Activated CD8-positive, alpha-beta T cell treated with anti-CD3 and anti-CD28 coated beads, Interleukin-2, amount 10 ng/mL, durations not matched to agents 7 days and 5 days (primary cell): ENCODE data around the gene CITED4. TPM values are rescaled to one million over a fixed set of nuclear protein-coding genes. Genes with fewer than 3 reads are reported as not detected.
A peak's percentile ranks its signal among the peaks of the same experiment; 100 is the strongest.

Source experiments
- ATAC-seq: fragments of 150-1000 bp; cut with Tn5 transposase; one replicate; pipeline ENCODE4 v1.10.0; 2021; ENCODE audit warnings: moderate library complexity
- CTCF ChIA-PET: fragments of 350-600 bp; sonication (Branson Sonifier 250); formaldehyde crosslinking; loops from one replicate; lab custom pipeline; 2021; ENCODE audit warnings: antibody characterized with exemption; lab: Charles Lee
- POLR2A ChIA-PET: fragments of 350-600 bp; sonication (Branson Sonifier 250); formaldehyde crosslinking; loops from one replicate; lab custom pipeline; 2021; ENCODE audit warnings: antibody characterized with exemption; lab: Charles Lee
- DNase-seq: peaks from one replicate; pipeline ENCODE4 v3.0.0-alpha.2; 2020
- H3K27ac Mint-ChIP-seq: one replicate; pipeline ENCODE4 v1.8.0; 2021; ENCODE audit warnings: mild to moderate bottlenecking, mixed read lengths
- H3K27me3 Mint-ChIP-seq: one replicate; pipeline ENCODE4 v1.8.0; 2021; ENCODE audit warnings: low read depth, mixed read lengths
- H3K36me3 Mint-ChIP-seq: one replicate; pipeline ENCODE4 v1.8.0; 2021; ENCODE audit warnings: low read depth, mixed read lengths
- H3K4me1 Mint-ChIP-seq: one replicate; pipeline ENCODE4 v1.8.0; 2021; ENCODE audit warnings: low read depth, mixed read lengths
- H3K4me3 Mint-ChIP-seq: one replicate; pipeline ENCODE4 v1.8.0; 2021; ENCODE audit warnings: mild to moderate bottlenecking, mixed read lengths
- H3K9me3 Mint-ChIP-seq: one replicate; pipeline ENCODE4 v1.8.0; 2022; ENCODE audit warnings: mixed read lengths; ENCODE audit not compliant: insufficient read depth
- total RNA-seq, 2 experiments: library from RNA; stranded (reverse); gene quantifications; one replicate each; pipeline ENCODE4 v1.2.3, GENCODE V29; 2021

CITED4 gene
- total RNA-seq, 2 experiments from 2014 or later, result 9.1 to 10.0 TPM

DNA sequence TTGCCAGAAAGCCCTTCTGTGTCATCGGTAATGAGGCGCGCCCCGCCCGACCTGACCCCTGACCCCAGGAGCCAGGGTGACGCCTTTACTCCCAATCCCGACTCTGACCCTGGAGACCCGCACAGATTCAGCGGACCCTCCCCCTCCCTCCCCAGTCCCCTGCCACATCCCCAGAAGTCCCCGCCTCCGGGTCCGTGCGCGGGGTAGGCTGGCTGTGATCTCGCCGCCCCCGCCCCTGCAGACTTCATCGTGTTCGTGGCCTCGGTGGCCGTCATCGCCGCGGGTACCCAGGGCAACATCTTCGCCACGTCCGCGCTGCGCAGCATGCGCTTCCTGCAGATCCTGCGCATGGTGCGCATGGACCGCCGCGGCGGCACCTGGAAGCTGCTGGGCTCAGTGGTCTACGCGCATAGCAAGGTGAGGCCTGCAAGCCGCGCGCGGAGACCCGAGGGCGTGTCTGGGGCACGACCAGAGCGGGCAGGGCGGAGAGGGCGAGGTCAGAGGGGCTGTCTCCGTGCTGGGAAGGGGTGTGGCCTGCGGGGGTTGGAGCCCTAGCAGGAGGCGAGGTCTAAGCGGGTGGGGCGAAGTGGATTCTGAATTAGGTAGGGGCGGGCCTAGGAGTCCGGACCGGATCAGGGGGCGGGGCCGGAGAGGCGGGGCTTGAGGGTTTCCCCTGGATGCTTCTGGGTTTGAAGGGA, 43.8 kb downstream of the CITED4 start:
- ATAC-seq (peak; percentile 97), DNase-seq (peak; percentile 93)
- no peaks in the 10 kb centered on the region for H3K9me3 Mint-ChIP-seq
- peaks cover 9% of the 10 kb centered on the region for H3K27me3 Mint-ChIP-seq
- POLR2A ChIA-PET, result no interaction called here
- peak overlapping the region; percentile 69 for H3K4me3 Mint-ChIP-seq
- H3K36me3 Mint-ChIP-seq, result no peaks in the 10 kb centered on the region
- peak overlapping the region; percentile 83 for H3K27ac Mint-ChIP-seq
- CTCF ChIA-PET, result interaction anchor here (1.3 kb wide), 1 partner anchor 10 kb away, joined by 3 read pairs; no protein-coding TSS in a partner anchor
- H3K4me1 Mint-ChIP-seq, result peaks cover 20% of the 10 kb centered on the region

DNA sequence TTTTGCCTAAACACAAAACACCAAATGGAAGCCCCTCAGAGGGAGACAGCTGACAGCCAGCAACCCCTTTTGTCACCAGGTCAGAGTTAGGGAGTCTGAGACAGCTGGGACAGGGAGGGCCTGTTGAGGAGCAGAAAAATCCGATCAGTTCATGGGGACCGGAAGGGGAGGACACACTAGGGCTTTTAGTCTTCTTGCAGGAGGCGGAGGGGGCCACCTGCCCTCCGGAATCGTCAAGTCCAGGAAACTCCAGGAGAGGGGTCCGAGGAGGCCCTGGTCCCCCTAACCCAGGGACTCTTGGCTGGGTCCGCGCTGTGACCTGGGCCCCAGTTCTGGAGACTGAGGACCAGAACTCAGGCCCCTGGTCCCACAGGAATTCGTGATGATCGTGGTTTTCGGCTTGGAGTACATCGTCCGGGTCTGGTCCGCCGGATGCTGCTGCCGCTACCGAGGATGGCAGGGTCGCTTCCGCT, 44.3 kb downstream of the CITED4 start:
- CTCF ChIA-PET, result interaction anchor here (1.3 kb wide), 2 partner anchors 9 to 43 kb away, joined by 3 to 5 read pairs; no protein-coding TSS in a partner anchor
- peaks cover 11% of the 10 kb centered on the region for H3K27me3 Mint-ChIP-seq
- peak overlapping the region; percentile 83 for H3K27ac Mint-ChIP-seq
- no peaks in the 10 kb centered on the region for H3K36me3 Mint-ChIP-seq
- peak overlapping the region; percentile 69 for H3K4me3 Mint-ChIP-seq
- ATAC-seq (no peak), DNase-seq (no peak)
- POLR2A ChIA-PET, result no interaction called here
- peaks cover 20% of the 10 kb centered on the region for H3K4me1 Mint-ChIP-seq
- H3K9me3 Mint-ChIP-seq, result no peaks in the 10 kb centered on the region

DNA sequence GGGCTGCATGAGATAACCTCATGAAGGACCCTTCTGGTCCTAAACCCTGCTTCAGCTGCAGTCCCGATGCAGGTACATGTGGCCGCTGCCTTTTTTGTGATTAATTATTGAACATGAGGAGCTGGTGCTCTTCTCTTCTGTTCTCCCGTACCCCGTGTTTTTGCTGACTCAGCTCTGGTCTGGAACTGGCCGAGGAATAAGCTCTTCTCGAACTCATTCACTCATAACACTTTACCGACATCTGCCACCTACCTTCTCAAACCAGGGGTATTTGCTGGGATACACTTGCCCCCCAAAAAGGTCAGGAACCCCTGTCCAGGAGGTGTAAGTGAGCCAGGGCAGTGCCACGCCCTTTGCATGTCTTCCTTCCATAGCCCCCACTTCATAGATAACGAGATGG, 46.7 kb downstream of the CITED4 start:
- H3K4me1 Mint-ChIP-seq, result peaks cover 23% of the 10 kb centered on the region
- ATAC-seq, result no peak
- CTCF ChIA-PET, result no interaction called here

More for the DNA sequence above, 46.7 kb downstream of the CITED4 start:
- Mint-ChIP-seq H3K27me3 (peaks cover 16% of the 10 kb centered on the region), H3K4me3 (no peak overlapping the region), H3K9me3 (no peaks in the 10 kb centered on the region), H3K27ac (no peak overlapping the region), H3K36me3 (no peaks in the 10 kb centered on the region)
- POLR2A ChIA-PET, result interaction anchor here (0.9 kb wide), 1 partner anchor 1611 kb away, joined by 3 read pairs; no protein-coding TSS in a partner anchor
- no peak for DNase-seq

Other genes with a start within 250 kb of the CITED4 start
- gene RIMS3, start 196.7 kb downstream of the CITED4 start, total RNA-seq, result 1 to 10 TPM; 4.7 to 6.2 TPM
- 10 to 100 TPM; 71.5 to 74.4 TPM for gene NFYC, start 170.7 kb downstream of the CITED4 start, total RNA-seq
- gene KCNQ4, start 78.6 kb downstream of the CITED4 start, total RNA-seq, result under 1 TPM; 0.73 to 0.87 TPM
- gene CTPS1, start 117.3 kb upstream of the CITED4 start, total RNA-seq, result 10 to 100 TPM; 72.6 to 74.5 TPM
- gene SLFNL1, start 159.4 kb upstream of the CITED4 start, total RNA-seq, result under 1 TPM; 0.29 to 0.40 TPM